Neural cell (in vitro differentiated cells): ENCODE measurements around the gene NHLRC4. TPM values are rescaled to one million over a fixed set of nuclear protein-coding genes. Genes with fewer than 3 reads are reported as not detected.

Source experiments
- H2AFZ ChIP-seq: fragments of 200-600, 300-800 bp; sonication (generic), shearing (Covaris generic); 2 replicates; pipeline ENCODE4 v1.6.0; 2014; ENCODE audit warnings: low read depth, mild to moderate bottlenecking, antibody characterized with exemption, low read length, moderate library complexity
- H3F3A ChIP-seq: fragments of 200-600 bp; shearing (Covaris generic); 2 replicates; pipeline ENCODE4 v1.6.1; 2016; ENCODE audit warnings: mild to moderate bottlenecking, moderate library complexity, mixed read lengths, antibody characterized with exemption, low read length; ENCODE audit not compliant: insufficient read depth, poor library complexity, severe bottlenecking
- H3K27ac ChIP-seq: fragments of 200-600, 300-800 bp; sonication (generic), shearing (Covaris generic); 2 replicates; pipeline ENCODE4 v1.5.1; 2014; ENCODE audit warnings: mild to moderate bottlenecking, low read length, moderate library complexity
- H3K27me3 ChIP-seq: fragments of 300-800, 200-600 bp; sonication (generic), shearing (Covaris generic); 2 replicates; pipeline ENCODE4 v1.6.0; 2014; ENCODE audit warnings: mild to moderate bottlenecking, low read depth, low read length, moderate library complexity; ENCODE audit not compliant: insufficient read depth
- H3K36me3 ChIP-seq: fragments of 300-800, 200-600 bp; sonication (generic), shearing (Covaris generic); 2 replicates; pipeline ENCODE4 v1.5.1; 2014; ENCODE audit warnings: mild to moderate bottlenecking, antibody characterized with exemption, low read length, moderate library complexity; ENCODE audit not compliant: insufficient read depth
- H3K4me2 ChIP-seq: fragments of 300-800, 200-600 bp; sonication (generic), shearing (Covaris generic); 2 replicates; pipeline ENCODE4 v1.6.0; 2014; ENCODE audit warnings: mild to moderate bottlenecking, low read length
- H3K4me3 ChIP-seq: fragments of 300-800, 200-600 bp; sonication (generic), shearing (Covaris generic); 2 replicates; pipeline ENCODE4 v1.5.1; 2014; ENCODE audit warnings: mild to moderate bottlenecking, low read length, moderate library complexity
- H3K79me2 ChIP-seq: fragments of 200-600 bp; shearing (Covaris generic); replicated peaks from 2 replicates; pipeline ENCODE4 v1.6.0; 2014; ENCODE audit warnings: mild to moderate bottlenecking, low read length, moderate library complexity; ENCODE audit not compliant: insufficient read depth
- H3K9ac ChIP-seq: fragments of 300-800, 200-600 bp; sonication (generic), shearing (Covaris generic); 2 replicates; pipeline ENCODE4 v1.6.1; 2016; ENCODE audit warnings: mild to moderate bottlenecking, low read length, mixed read lengths
- H3K9me2 ChIP-seq: fragments of 200-600 bp; shearing (Covaris generic); 2 replicates; pipeline ENCODE4 v1.6.1; 2016; ENCODE audit warnings: mild to moderate bottlenecking, low read length, mixed read lengths; ENCODE audit not compliant: insufficient read depth
- H3K9me3 ChIP-seq: fragments of 200-600, 300-800 bp; sonication (generic), shearing (Covaris generic); 2 replicates; pipeline ENCODE4 v1.6.1; 2016; ENCODE audit warnings: mild to moderate bottlenecking, mixed run types, low read length, moderate library complexity, mixed read lengths
- H4K20me1 ChIP-seq: fragments of 200-600 bp; shearing (Covaris generic); 2 replicates; pipeline ENCODE4 v1.6.1; 2016; ENCODE audit warnings: mild to moderate bottlenecking, mixed run types; ENCODE audit not compliant: insufficient read depth
- EP300 ChIP-seq: fragments of 450-650 bp; conservative IDR thresholded peaks from 2 replicates; pipeline ENCODE4 v1.6.1; 2014; ENCODE audit warnings: antibody characterized with exemption, mild to moderate bottlenecking, moderate library complexity; ENCODE audit not compliant: poor library complexity, severe bottlenecking
- EZH2 ChIP-seq: fragments of 200-600, 300-800 bp; shearing (Covaris generic), sonication (generic); IDR thresholded peaks from 2 replicates; pipeline ENCODE4 v1.6.1; 2014; ENCODE audit warnings: antibody characterized with exemption, low read length, borderline replicate concordance, mild to moderate bottlenecking; ENCODE audit not compliant: insufficient read depth, poor library complexity, severe bottlenecking
- MXI1 ChIP-seq: fragments of 450-650 bp; conservative IDR thresholded peaks from 2 replicates; pipeline ENCODE4 v1.6.1; 2014; ENCODE audit warnings: antibody characterized with exemption, mild to moderate bottlenecking; ENCODE audit not compliant: poor library complexity, severe bottlenecking
- POLR2AphosphoS5 ChIP-seq: IDR thresholded peaks from 2 replicates; pipeline ENCODE4 v1.6.1; 2012
- RAD21 ChIP-seq: fragments of 450-650 bp; conservative IDR thresholded peaks from 2 replicates; pipeline ENCODE4 v1.6.1; 2014; ENCODE audit warnings: antibody characterized with exemption, mild to moderate bottlenecking, moderate library complexity
- SMC3 ChIP-seq: fragments of 450-650 bp; conservative IDR thresholded peaks from 2 replicates; pipeline ENCODE4 v1.6.1; 2014; ENCODE audit warnings: antibody characterized with exemption, mild to moderate bottlenecking, moderate library complexity; ENCODE audit not compliant: poor library complexity
- TAF1 ChIP-seq: IDR thresholded peaks from 2 replicates; pipeline ENCODE4 v1.6.1; 2012; ENCODE audit warnings: low read depth
- polyA plus RNA-seq: library from polyadenylated mRNA; depleted of rRNA; stranded (reverse); fragments of >200 nt; gene quantifications from 2 replicates; pipeline ENCODE4 v1.2.3, GENCODE V29; 2014
- TF ChIP-seq, protein P1 (sequence below): fragments of 450-650 bp; IDR thresholded peaks from 2 replicates; pipeline ENCODE4 v1.5.1; 2014; ENCODE audit warnings: antibody characterized with exemption, mild to moderate bottlenecking, moderate library complexity; ENCODE audit not compliant: poor library complexity, severe bottlenecking
- TF ChIP-seq, protein P2 (sequence below): IDR thresholded peaks from 2 replicates; pipeline ENCODE4 v1.6.1; 2012; ENCODE audit warnings: borderline replicate concordance

Gene NHLRC4
- polyA plus RNA-seq, 1 donor from 2014 or later: not detected

DNA sequence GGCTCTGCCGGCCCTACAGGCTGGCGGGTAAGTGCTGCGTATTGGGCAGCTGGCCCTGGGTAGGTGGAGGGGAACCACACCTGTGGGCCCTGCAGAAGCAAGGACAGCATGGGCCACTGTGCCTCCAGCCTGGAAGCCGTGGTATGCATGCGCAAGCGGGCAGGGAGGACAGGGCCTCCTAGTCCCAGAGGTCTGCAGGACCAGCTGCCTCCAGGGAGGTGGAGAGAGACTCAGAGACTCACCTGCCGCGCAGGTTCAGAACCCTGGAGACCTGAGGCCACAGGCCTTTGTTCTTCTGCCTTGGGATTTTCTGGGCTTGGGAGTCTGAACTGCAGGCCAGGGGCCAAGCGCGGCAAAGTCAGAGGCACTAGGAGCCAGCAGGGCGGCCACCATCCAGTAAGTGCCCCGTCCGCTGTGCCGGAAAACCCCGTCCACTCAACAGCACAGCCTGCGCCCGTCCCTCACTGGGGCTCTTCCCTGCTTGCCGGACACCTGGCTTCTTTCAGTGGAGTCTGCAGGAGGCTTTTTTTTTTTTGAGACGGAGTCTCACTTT lies 14.2 kb downstream of the NHLRC4 start:
- no peaks in the 10 kb centered on the region for H3F3A ChIP-seq
- no peaks in the 10 kb centered on the region for H3K9me3 ChIP-seq
- TF ChIP-seq EZH2 (no peak), MXI1 (no peak), TAF1 (no peak), SMC3 (no peak), EP300 (no peak), POLR2AphosphoS5 (no peak), RAD21 (no peak)
- TF ChIP-seq, protein P1, sequence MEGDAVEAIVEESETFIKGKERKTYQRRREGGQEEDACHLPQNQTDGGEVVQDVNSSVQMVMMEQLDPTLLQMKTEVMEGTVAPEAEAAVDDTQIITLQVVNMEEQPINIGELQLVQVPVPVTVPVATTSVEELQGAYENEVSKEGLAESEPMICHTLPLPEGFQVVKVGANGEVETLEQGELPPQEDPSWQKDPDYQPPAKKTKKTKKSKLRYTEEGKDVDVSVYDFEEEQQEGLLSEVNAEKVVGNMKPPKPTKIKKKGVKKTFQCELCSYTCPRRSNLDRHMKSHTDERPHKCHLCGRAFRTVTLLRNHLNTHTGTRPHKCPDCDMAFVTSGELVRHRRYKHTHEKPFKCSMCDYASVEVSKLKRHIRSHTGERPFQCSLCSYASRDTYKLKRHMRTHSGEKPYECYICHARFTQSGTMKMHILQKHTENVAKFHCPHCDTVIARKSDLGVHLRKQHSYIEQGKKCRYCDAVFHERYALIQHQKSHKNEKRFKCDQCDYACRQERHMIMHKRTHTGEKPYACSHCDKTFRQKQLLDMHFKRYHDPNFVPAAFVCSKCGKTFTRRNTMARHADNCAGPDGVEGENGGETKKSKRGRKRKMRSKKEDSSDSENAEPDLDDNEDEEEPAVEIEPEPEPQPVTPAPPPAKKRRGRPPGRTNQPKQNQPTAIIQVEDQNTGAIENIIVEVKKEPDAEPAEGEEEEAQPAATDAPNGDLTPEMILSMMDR: no peak
- TF ChIP-seq, protein P2, sequence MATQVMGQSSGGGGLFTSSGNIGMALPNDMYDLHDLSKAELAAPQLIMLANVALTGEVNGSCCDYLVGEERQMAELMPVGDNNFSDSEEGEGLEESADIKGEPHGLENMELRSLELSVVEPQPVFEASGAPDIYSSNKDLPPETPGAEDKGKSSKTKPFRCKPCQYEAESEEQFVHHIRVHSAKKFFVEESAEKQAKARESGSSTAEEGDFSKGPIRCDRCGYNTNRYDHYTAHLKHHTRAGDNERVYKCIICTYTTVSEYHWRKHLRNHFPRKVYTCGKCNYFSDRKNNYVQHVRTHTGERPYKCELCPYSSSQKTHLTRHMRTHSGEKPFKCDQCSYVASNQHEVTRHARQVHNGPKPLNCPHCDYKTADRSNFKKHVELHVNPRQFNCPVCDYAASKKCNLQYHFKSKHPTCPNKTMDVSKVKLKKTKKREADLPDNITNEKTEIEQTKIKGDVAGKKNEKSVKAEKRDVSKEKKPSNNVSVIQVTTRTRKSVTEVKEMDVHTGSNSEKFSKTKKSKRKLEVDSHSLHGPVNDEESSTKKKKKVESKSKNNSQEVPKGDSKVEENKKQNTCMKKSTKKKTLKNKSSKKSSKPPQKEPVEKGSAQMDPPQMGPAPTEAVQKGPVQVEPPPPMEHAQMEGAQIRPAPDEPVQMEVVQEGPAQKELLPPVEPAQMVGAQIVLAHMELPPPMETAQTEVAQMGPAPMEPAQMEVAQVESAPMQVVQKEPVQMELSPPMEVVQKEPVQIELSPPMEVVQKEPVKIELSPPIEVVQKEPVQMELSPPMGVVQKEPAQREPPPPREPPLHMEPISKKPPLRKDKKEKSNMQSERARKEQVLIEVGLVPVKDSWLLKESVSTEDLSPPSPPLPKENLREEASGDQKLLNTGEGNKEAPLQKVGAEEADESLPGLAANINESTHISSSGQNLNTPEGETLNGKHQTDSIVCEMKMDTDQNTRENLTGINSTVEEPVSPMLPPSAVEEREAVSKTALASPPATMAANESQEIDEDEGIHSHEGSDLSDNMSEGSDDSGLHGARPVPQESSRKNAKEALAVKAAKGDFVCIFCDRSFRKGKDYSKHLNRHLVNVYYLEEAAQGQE: no peak
- no peaks in the 10 kb centered on the region for H3K79me2 ChIP-seq
- H3K9ac ChIP-seq: no peak overlapping the region
- H3K27me3 ChIP-seq: no peaks in the 10 kb centered on the region
- H3K9me2 ChIP-seq: no peaks in the 10 kb centered on the region
- H4K20me1 ChIP-seq: no peaks in the 10 kb centered on the region
- H2AFZ ChIP-seq: no peak overlapping the region
- H3K4me2 ChIP-seq: no peak overlapping the region
- H3K27ac ChIP-seq: no peak overlapping the region
- H3K4me3 ChIP-seq: no peak overlapping the region
- no peaks in the 10 kb centered on the region for H3K36me3 ChIP-seq

DNA sequence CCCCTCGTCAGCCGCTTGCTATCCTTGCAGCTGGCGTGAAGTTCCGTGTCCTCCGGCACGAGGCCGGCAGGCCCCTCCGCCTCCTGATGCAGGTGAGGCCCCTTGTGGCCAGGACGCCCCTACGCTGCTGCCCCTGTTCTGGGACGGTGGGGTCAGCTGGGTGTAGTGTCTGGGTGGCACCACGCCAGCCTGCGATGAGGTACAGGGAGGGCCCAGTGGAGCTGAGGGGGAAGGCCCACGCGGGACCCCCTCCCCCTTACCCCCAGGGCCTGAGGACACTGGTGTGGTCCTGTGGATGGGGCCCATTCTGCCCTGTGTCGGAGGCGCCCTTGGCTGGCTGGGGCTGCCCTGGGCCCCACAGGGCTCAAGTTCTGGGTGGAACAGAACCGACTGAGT lies 15.4 kb downstream of the NHLRC4 start:
- Histone ChIP-seq H3K4me3 (no peak overlapping the region), H3K27ac (no peak overlapping the region), H3K9ac (no peak overlapping the region), H3K4me2 (no peak overlapping the region), H3K9me3 (no peaks in the 10 kb centered on the region), H3F3A (no peaks in the 10 kb centered on the region), H3K79me2 (no peaks in the 10 kb centered on the region), H4K20me1 (no peaks in the 10 kb centered on the region), H3K36me3 (no peaks in the 10 kb centered on the region), H2AFZ (no peak overlapping the region), H3K9me2 (no peaks in the 10 kb centered on the region), H3K27me3 (no peaks in the 10 kb centered on the region)
- TF ChIP-seq POLR2AphosphoS5 (no peak), SMC3 (no peak), MXI1 (no peak), EZH2 (no peak), EP300 (no peak), TAF1 (no peak)
- TF ChIP-seq, protein P1: no peak
